Measurements from ENCODE around the gene SORBS1. TPM values are rescaled to one million over a fixed set of nuclear protein-coding genes. Genes with fewer than 3 reads are reported as not detected.

Gene SORBS1
- total and polyA plus RNA-seq, 2 donors (not counting 3 experiments of a cell fraction or from before 2014, with no cell fraction given) = 2.0 to 7.9 TPM

DNA sequence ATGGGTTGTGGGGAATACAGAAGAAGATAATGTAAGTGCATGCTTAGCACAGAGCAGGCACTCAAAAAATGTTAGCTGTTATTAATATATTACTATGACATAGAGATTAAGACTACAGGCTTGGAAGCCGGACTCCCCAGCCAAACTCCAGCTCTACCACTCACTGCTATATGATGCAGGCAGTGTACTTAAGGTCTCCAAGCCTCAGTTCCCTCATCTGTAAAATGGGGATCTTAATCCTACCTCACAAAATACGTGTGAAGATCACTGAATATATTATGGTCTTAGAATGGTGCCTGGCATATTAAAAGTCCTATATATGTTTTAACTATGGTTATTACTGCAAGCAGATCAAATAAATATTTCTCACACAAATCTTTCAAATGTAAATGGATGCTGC, 275.6 kb downstream of the SORBS1 start:
- intact Hi-C loops (cut with micrococcal nuclease) = no loop called here
- Histone ChIP-seq H3K4me3 (replicated peaks in 1 of 3; ENCODE audit: insufficient read depth in 1 of 3, low read depth in 1 of 3, low read length in 3 of 3) (no peak overlapping the region), H4K20me1 (replicated peaks; ENCODE audit: control insufficient read depth, extremely low read depth, insufficient read depth, low read length) (no peaks in the 10 kb centered on the region), H3K27ac (ENCODE audit: insufficient read depth, low read depth, low read length) (no peak overlapping the region), H3K9me3 (replicated peaks; ENCODE audit: control insufficient read depth, insufficient read depth, low read length) (no peaks in the 10 kb centered on the region), H2AFZ (ENCODE audit: low read depth, low read length) (no peak overlapping the region), H3K79me2 (ENCODE audit: control insufficient read depth, insufficient read depth, low read length) (peaks cover 73% of the 10 kb centered on the region), H3K4me2 (ENCODE audit: insufficient read depth, low read length) (no peak overlapping the region), H3K36me3 (ENCODE audit: control insufficient read depth in 2 of 2, extremely low read depth in 1 of 2, insufficient read depth in 2 of 2, low read length in 2 of 2) (no peaks in the 10 kb centered on the region), H3K4me1 (ENCODE audit: control insufficient read depth, extremely low read depth, insufficient read depth, low read length) (peaks cover 26% of the 10 kb centered on the region), H3K9ac (replicated peaks; ENCODE audit: extremely low read depth, insufficient read depth, low read length) (no peak overlapping the region), H3K27me3 (ENCODE audit: control insufficient read depth in 2 of 2, insufficient read depth in 2 of 2, low read length in 2 of 2) (no peaks in the 10 kb centered on the region), H3K9me1 (replicated peaks; ENCODE audit: control insufficient read depth, extremely low read depth, insufficient read depth, low read length) (no peaks in the 10 kb centered on the region)
- no TSS peak for BruUV-seq (replicated peaks)
- dilution Hi-C loops (cut with MboI; ENCODE audit: extremely low pct_ligation_motif_present, low sequenced_read_pairs) = no loop called here
- POLR2A ChIA-PET = interaction anchor here (0.7 kb wide), 1 partner anchor 536 kb away, joined by 3 read pairs; no protein-coding TSS in a partner anchor
- DNase-seq (ENCODE audit: low read depth, low spot score) (no peak), FAIRE-seq (no peak)
- TF ChIP-seq FOS (IDR thresholded peaks at IDR 0.05; ENCODE audit: borderline replicate concordance, insufficient read depth, low read length) = no peak
- no peak for TF ChIP-seq GATA2 (IDR thresholded peaks at IDR 0.05; ENCODE audit: insufficient read depth, insufficient read length, low read depth, low read length)
- TF ChIP-seq, protein P1, sequence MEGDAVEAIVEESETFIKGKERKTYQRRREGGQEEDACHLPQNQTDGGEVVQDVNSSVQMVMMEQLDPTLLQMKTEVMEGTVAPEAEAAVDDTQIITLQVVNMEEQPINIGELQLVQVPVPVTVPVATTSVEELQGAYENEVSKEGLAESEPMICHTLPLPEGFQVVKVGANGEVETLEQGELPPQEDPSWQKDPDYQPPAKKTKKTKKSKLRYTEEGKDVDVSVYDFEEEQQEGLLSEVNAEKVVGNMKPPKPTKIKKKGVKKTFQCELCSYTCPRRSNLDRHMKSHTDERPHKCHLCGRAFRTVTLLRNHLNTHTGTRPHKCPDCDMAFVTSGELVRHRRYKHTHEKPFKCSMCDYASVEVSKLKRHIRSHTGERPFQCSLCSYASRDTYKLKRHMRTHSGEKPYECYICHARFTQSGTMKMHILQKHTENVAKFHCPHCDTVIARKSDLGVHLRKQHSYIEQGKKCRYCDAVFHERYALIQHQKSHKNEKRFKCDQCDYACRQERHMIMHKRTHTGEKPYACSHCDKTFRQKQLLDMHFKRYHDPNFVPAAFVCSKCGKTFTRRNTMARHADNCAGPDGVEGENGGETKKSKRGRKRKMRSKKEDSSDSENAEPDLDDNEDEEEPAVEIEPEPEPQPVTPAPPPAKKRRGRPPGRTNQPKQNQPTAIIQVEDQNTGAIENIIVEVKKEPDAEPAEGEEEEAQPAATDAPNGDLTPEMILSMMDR (IDR thresholded peaks at IDR 0.05; ENCODE audit: extremely low read depth in 1 of 2, insufficient read depth in 1 of 2, low read depth in 1 of 2, low read length in 2 of 2) = no peak
- no peak for TF ChIP-seq JUN (IDR thresholded peaks at IDR 0.05; ENCODE audit: borderline replicate concordance, insufficient read depth, insufficient read length, low read depth)
- TF ChIP-seq EZH2 (IDR thresholded peaks at IDR 0.05; ENCODE audit: borderline replicate concordance, low read depth, low read length, severe bottlenecking) = no peak
- TF ChIP-seq MAX (IDR thresholded peaks at IDR 0.05; ENCODE audit: insufficient read depth, insufficient read length) = no peak
- TF ChIP-seq POLR2AphosphoS5 (IDR thresholded peaks at IDR 0.05; ENCODE audit: insufficient read depth, low read depth, low read length) = no peak
- CTCF ChIA-PET = interaction anchor here (1.2 kb wide), 1 partner anchor 23 kb away, joined by 3 read pairs; no protein-coding TSS in a partner anchor

Data from endothelial cell of umbilical vein (primary cell).